Pancreas (tissue), 10 donors: ENCODE data around the gene TMEM144. TPM values are rescaled to one million over a fixed set of nuclear protein-coding genes. Genes with fewer than 3 reads are reported as not detected.
A peak's percentile ranks its signal among the peaks of the same experiment; 100 is the strongest.

Source experiments
- ATAC-seq, 4 donors: fragments of 200-7000 bp; cut with Tn5 transposase; one replicate each; pipeline versions ENCODE4 v1.8.0 to v1.9.1; 2020; ENCODE audit warnings: mild to moderate bottlenecking in 4 of 4, moderate library complexity in 4 of 4
- DNase-seq, 6 donors: peaks; one replicate each; pipeline ENCODE4 v3.0.0-alpha.2; 2020
- FAIRE-seq: peaks from 2 replicates; lab custom pipeline; 2012; peaks lifted over from hg19 to GRCh38; lab: Jason Lieb, UNC
- H3K27ac ChIP-seq, 4 donors: fragments of 200-600 bp; sonication (generic); 1 replicate in 3 of 4; 2 replicates in 1 of 4; pipeline versions ENCODE4 v1.5.0 to v1.8.0; 2020
- H3K27me3 ChIP-seq, 4 donors: fragments of 200-600 bp; one replicate each; pipeline ENCODE4 v1.8.0; 2021
- H3K36me3 ChIP-seq, 3 donors: fragments of 200-600 bp; sonication (generic) in 1 of 3; one replicate each; pipeline versions ENCODE4 v1.5.0 to v1.8.0; 2020 to 2021
- H3K4me1 ChIP-seq, 3 donors: fragments of 200-600 bp; one replicate each; pipeline ENCODE4 v1.8.0; 2021
- H3K4me3 ChIP-seq, 4 donors: fragments of 200-600 bp; sonication (generic) in 2 of 4; one replicate each; pipeline versions ENCODE4 v1.5.0 to v1.8.0; 2020 to 2021
- H3K9me3 ChIP-seq, 4 donors: fragments of 200-600 bp; one replicate each; pipeline ENCODE4 v1.8.0; 2021
- CTCF ChIP-seq, 4 donors: fragments of 200-600 bp; sonication (generic) in 3 of 4; IDR thresholded peaks; one replicate each; pipeline versions ENCODE4 v1.5.0 to v1.8.0; 2021; ENCODE audit warnings: antibody characterized with exemption in 4 of 4
- WGBS, 2 donors: extraction: QIAGEN DNeasy Blood & Tissue Kit; methylation state at CpG; one replicate each; pipeline ENCODE4 v1.1.7; 2013; 5-methylcytosine and 5-hydroxymethylcytosine counted together
- intact Hi-C, 3 donors: fragments of 100-400 bp; cut with DNase I; formaldehyde crosslinking; loops; one replicate each; pipeline versions ENCODE4 v1.11.1 to v1.14.2; 2022
- polyA plus RNA-seq, 2 donors: library from polyadenylated mRNA; stranded (reverse); fragments of 200-250 nt; gene quantifications; one replicate each; pipeline ENCODE4 v1.2.3, GENCODE V29; 2013
- total RNA-seq, 6 donors: library from RNA; stranded (reverse); fragmentation: NEBNext Ultra II Directional in 4 of 6; extraction: Animal tissue kit (Norgen Biotek cat#: 25700) in 4 of 6; gene quantifications; one replicate each; pipeline versions ENCODE4 v1.2.1 to v1.2.4, GENCODE V29; 2021 to 2023
- donor health status: healthy with polysubstance abuse.
- donor health status: DM: no; HTN: no; CAD: no; lungs with moderate emphysema.
- donor health status: DM: no; HTN: no; CAD: no.
- donor health status: control.
- donor health status: control.
- donor health status: Bipolar disorder and iron deficiency.
- donor health status: DM: yes; HTN: yes; CAD: no.
- donor health status: DM: no; HTN: no; CAD: no.
- donor health status: DM: no; HTN: no; CAD: no.
- donor health status: DM: yes; HTN: yes; CAD: no.

Gene TMEM144
- total and polyA plus RNA-seq, 8 donors: 2.4 to 10.1 (median 7.2) TPM

- peaks cover 0 to 12% (median 0%) of the 10 kb centered on the region in 3 donors for H3K4me1 ChIP-seq
- H3K27ac ChIP-seq: peak overlapping the region; percentile 13 to 74 (median 52)
- peak overlapping the region in 2 of 4 donors; percentile 20 to 21 for H3K4me3 ChIP-seq
- 17 to 26% methylated on average over 4 of the region's 4 CpGs for WGBS, 2 donors
- H3K27me3 ChIP-seq: no peaks in the 10 kb centered on the region
- no peaks in the 10 kb centered on the region for H3K36me3 ChIP-seq
- TF ChIP-seq CTCF (IDR thresholded peaks at IDR 0.05): no peak
- FAIRE-seq (no peak), ATAC-seq (peak; percentile 95 to 98 (median 96)), DNase-seq (peak in 3 of 6 donors; percentile 29 to 64 (median 47))
- intact Hi-C loops: no loop called here
- no peaks in the 10 kb centered on the region for H3K9me3 ChIP-seq
Measured at GRCh38 chr4:158299459-158300007, 89.2 kb downstream of the TMEM144 start.

- H3K27me3 ChIP-seq: no peaks in the 10 kb centered on the region
- DNase-seq (no peak), ATAC-seq (no peak), FAIRE-seq (no peak)
- H3K36me3 ChIP-seq: no peaks in the 10 kb centered on the region
- WGBS, 2 donors: 17 to 18% methylated on average over 3 of the region's 3 CpGs
- H3K4me1 ChIP-seq: peaks cover 0 to 12% (median 0%) of the 10 kb centered on the region in 3 donors
- no peak for TF ChIP-seq CTCF (IDR thresholded peaks at IDR 0.05)
- intact Hi-C loops: no loop called here
- H3K27ac ChIP-seq: peak overlapping the region; percentile 13 to 74 (median 52)
- H3K4me3 ChIP-seq: peak overlapping the region in 2 of 4 donors; percentile 20 to 21
- H3K9me3 ChIP-seq: no peaks in the 10 kb centered on the region
Measured at GRCh38 chr4:158300012-158300411, 89.7 kb downstream of the TMEM144 start.

GRCh38 chr4:158302076-158302866 is 92.0 kb downstream of the TMEM144 start:
- no peak overlapping the region for H3K27ac ChIP-seq
- no peak for ATAC-seq
- peaks cover 0 to 12% (median 0%) of the 10 kb centered on the region in 3 donors for H3K4me1 ChIP-seq
- intact Hi-C loops: no loop called here
- H3K36me3 ChIP-seq: no peaks in the 10 kb centered on the region
- WGBS, 2 donors: 86 to 87% methylated on average over 2 of the region's 2 CpGs
- DNase-seq: no peak
- H3K9me3 ChIP-seq: no peaks in the 10 kb centered on the region
- no peak for TF ChIP-seq CTCF (IDR thresholded peaks at IDR 0.05)
- H3K4me3 ChIP-seq: no peak overlapping the region
- no peak for FAIRE-seq
- no peaks in the 10 kb centered on the region for H3K27me3 ChIP-seq

- H3K27ac ChIP-seq: no peak overlapping the region
- WGBS, 2 donors: 65 to 70% methylated on average over 1 of the region's 1 CpG
- intact Hi-C loops: no loop called here
- ATAC-seq: no peak
- TF ChIP-seq CTCF (IDR thresholded peaks at IDR 0.05): no peak
- no peaks in the 10 kb centered on the region for H3K9me3 ChIP-seq
- no peaks in the 10 kb centered on the region for H3K27me3 ChIP-seq
- no peak for FAIRE-seq
- DNase-seq: no peak
- H3K36me3 ChIP-seq: no peaks in the 10 kb centered on the region
- no peak overlapping the region for H3K4me3 ChIP-seq
- H3K4me1 ChIP-seq: peaks cover 0 to 3% (median 0%) of the 10 kb centered on the region in 3 donors
Measured at GRCh38 chr4:158304694-158305093, 94.4 kb downstream of the TMEM144 start.

Other genes starting within 250 kb of the TMEM144 start
- gene GASK1B, start 37.5 kb upstream of the TMEM144 start, total RNA-seq: 10 to 100 TPM in 3 of 6 donors, 1 to 10 TPM in 3; 1.4 to 27.7 (median 7.7) TPM
- 1 to 10 TPM; 2.4 to 3.0 TPM for gene GASK1B, start 37.5 kb upstream of the TMEM144 start, polyA plus RNA-seq